Activated CD4-positive, alpha-beta memory T cell treated with anti-CD3 and anti-CD28 coated beads for 36 hours (primary cell): ENCODE measurements around the gene CNTN4. TPM values are rescaled to one million over a fixed set of nuclear protein-coding genes. Genes with fewer than 3 reads are reported as not detected.

ENCODE experiments used
- CTCF ChIA-PET: fragments of 350-600 bp; sonication (Branson Sonifier 250); formaldehyde crosslinking; loops from one replicate; lab custom pipeline; 2021; ENCODE audit warnings: antibody characterized with exemption, inconsistent platforms; lab: Charles Lee
- POLR2A ChIA-PET: fragments of 350-600 bp; sonication (Branson Sonifier 250); formaldehyde crosslinking; loops from one replicate; lab custom pipeline; 2021; ENCODE audit warnings: antibody characterized with exemption; lab: Charles Lee
- DNase-seq: peaks from one replicate; pipeline ENCODE4 v3.0.0-alpha.2; 2020
- H3K27ac Mint-ChIP-seq: one replicate; pipeline ENCODE4 v1.8.0; 2021; ENCODE audit warnings: mixed read lengths
- H3K27me3 Mint-ChIP-seq: one replicate; pipeline ENCODE4 v1.8.0; 2021; ENCODE audit warnings: mixed read lengths
- H3K36me3 Mint-ChIP-seq: one replicate; pipeline ENCODE4 v1.8.0; 2021; ENCODE audit warnings: mixed read lengths
- H3K4me1 Mint-ChIP-seq: one replicate; pipeline ENCODE4 v1.8.0; 2021; ENCODE audit warnings: low read depth, mixed read lengths
- H3K4me3 Mint-ChIP-seq: one replicate; pipeline ENCODE4 v1.8.0; 2021; ENCODE audit warnings: mild to moderate bottlenecking, mixed read lengths
- H3K9me3 Mint-ChIP-seq: one replicate; pipeline ENCODE4 v1.8.0; 2021; ENCODE audit warnings: mixed read lengths
- intact Hi-C: fragments of 100-400 bp; cut with micrococcal nuclease; formaldehyde crosslinking; loops from one replicate; pipeline ENCODE4 v1.15.1; 2023
- total RNA-seq, 2 experiments: library from RNA; stranded (reverse); gene quantifications; one replicate each; pipeline ENCODE4 v1.2.3, GENCODE V29; 2021

CNTN4 gene
- total RNA-seq, 2 experiments from 2014 or later = not detected

- Mint-ChIP-seq H3K27me3 (no peaks in the 10 kb centered on the region), H3K4me1 (no peaks in the 10 kb centered on the region), H3K9me3 (no peaks in the 10 kb centered on the region), H3K4me3 (no peak overlapping the region), H3K27ac (no peak overlapping the region), H3K36me3 (no peaks in the 10 kb centered on the region)
- POLR2A ChIA-PET = no interaction called here
- CTCF ChIA-PET = no interaction called here
- intact Hi-C loops = no loop called here
- DNase-seq = no peak
Measured at GRCh38 chr3:2458816-2459215, 360.1 kb downstream of the CNTN4 start.

- ChIA-PET CTCF (no interaction called here), POLR2A (no interaction called here)
- intact Hi-C loops = no loop called here
Measured at GRCh38 chr3:2465842-2466241, 367.2 kb downstream of the CNTN4 start.

DNA sequence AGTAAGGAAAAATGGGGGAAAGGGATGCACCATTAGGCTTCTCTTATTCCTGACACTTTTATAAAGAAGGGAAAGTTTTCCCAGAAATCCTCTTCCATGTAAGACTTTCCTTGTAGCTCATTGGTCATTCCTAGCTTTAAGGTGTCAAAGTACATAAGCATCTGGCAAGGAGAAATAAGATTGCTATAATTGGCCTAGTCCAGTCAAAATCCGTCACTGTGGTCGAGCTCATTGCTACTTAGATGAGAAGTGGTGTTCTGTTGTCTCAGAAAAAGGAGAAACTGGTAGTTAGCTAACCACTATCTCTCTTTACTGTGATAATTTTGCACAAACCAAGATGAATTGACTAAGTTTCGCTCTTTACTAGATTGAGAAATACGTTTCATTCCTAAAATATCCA, 370.1 kb downstream of the CNTN4 start:
- Mint-ChIP-seq H3K9me3 (no peaks in the 10 kb centered on the region), H3K27me3 (peaks cover 3% of the 10 kb centered on the region), H3K36me3 (no peaks in the 10 kb centered on the region), H3K4me1 (no peaks in the 10 kb centered on the region), H3K4me3 (no peak overlapping the region), H3K27ac (no peak overlapping the region)
- intact Hi-C loops = no loop called here
- no peak for DNase-seq
- ChIA-PET CTCF (no interaction called here), POLR2A (no interaction called here)

More at GRCh38 chr3:2465842-2466241, 367.2 kb downstream of the CNTN4 start:
- DNase-seq = no peak
- no peak overlapping the region for H3K27ac Mint-ChIP-seq
- H3K4me1 Mint-ChIP-seq = no peaks in the 10 kb centered on the region
- no peak overlapping the region for H3K4me3 Mint-ChIP-seq
- no peaks in the 10 kb centered on the region for H3K9me3 Mint-ChIP-seq
- peaks cover 3% of the 10 kb centered on the region for H3K27me3 Mint-ChIP-seq
- no peaks in the 10 kb centered on the region for H3K36me3 Mint-ChIP-seq

- no peaks in the 10 kb centered on the region for H3K36me3 Mint-ChIP-seq
- POLR2A ChIA-PET = no interaction called here
- DNase-seq = no peak
Measured at GRCh38 chr3:2476996-2477395, 378.3 kb downstream of the CNTN4 start.

DNA sequence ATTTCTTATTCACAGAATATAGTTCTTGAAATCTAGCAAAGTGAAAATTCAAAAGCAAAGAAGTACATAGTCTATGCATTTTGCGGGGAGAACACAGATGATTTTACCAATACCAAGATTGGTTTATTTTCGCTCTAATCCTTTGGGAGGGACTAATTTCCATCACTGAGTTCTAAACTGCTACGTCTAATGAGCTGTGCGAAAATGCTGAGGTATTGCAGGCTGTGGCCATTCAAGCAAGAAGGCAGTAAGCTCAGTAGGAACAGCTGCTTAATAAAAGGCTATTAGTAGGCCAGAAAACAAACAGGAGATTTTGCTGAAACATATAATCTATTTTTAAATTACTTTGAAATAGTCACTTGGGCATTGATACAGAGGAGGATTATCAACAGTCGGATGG, 379.0 kb downstream of the CNTN4 start:
- DNase-seq = no peak
- no peaks in the 10 kb centered on the region for H3K4me1 Mint-ChIP-seq
- ChIA-PET CTCF (no interaction called here), POLR2A (no interaction called here)
- no peak overlapping the region for H3K4me3 Mint-ChIP-seq
- H3K27me3 Mint-ChIP-seq = peaks cover 2% of the 10 kb centered on the region
- H3K36me3 Mint-ChIP-seq = no peaks in the 10 kb centered on the region
- H3K9me3 Mint-ChIP-seq = no peaks in the 10 kb centered on the region
- intact Hi-C loops = no loop called here
- no peak overlapping the region for H3K27ac Mint-ChIP-seq

More at GRCh38 chr3:2476996-2477395, 378.3 kb downstream of the CNTN4 start:
- Mint-ChIP-seq H3K4me1 (no peaks in the 10 kb centered on the region), H3K27me3 (peaks cover 2% of the 10 kb centered on the region), H3K4me3 (no peak overlapping the region), H3K9me3 (no peaks in the 10 kb centered on the region), H3K27ac (no peak overlapping the region)
- CTCF ChIA-PET = no interaction called here
- intact Hi-C loops = no loop called here

DNA sequence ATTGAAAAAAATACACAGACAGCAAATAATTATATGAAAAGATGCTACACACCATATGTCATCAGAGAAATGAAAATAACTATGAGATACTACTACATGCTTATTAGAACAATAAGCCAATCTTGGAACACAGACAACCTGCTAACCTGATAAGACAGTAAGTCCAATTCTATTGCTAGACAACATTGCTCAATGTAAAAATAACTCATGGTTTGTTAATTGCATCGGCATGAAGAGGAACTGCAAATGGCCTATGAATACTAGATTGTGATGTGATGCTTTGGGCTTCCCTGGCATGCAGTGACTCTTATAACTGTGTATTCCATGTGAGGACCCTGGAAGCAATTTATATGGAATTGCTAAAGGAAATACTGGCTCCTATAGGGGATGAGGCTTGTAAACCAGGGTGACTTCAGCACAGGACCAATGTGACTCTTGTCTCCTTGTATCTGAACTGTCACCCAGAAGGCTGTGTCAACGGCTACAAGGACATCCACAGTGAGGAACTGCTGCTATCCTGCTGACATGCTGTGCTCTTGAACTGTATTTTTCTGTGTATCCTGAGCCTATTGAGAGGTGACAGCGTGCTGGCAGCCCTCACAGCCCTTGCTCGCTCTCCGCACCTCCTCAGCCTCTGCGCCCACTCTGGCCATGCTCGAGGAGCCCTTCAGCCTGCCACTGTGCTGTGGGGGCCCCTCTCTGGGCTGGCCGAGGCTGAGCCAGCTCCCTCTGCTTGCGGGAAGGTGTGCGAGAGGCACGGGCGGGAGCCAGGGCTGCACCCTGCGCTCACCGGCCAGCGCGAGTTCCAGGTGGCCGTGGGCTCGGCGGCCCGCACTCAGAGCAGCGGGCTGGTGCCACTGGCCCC, 385.7 kb downstream of the CNTN4 start:
- Mint-ChIP-seq H3K4me1 (no peaks in the 10 kb centered on the region), H3K27ac (no peak overlapping the region), H3K4me3 (no peak overlapping the region), H3K27me3 (no peaks in the 10 kb centered on the region), H3K36me3 (no peaks in the 10 kb centered on the region), H3K9me3 (no peaks in the 10 kb centered on the region)
- intact Hi-C loops = no loop called here
- no peak for DNase-seq
- CTCF ChIA-PET = no interaction called here
- POLR2A ChIA-PET = no interaction called here

- ChIA-PET CTCF (interaction anchor here (0.8 kb wide), 1 partner anchor 12 kb away, joined by 3 read pairs; no protein-coding TSS in a partner anchor), POLR2A (no interaction called here)
- no peaks in the 10 kb centered on the region for H3K9me3 Mint-ChIP-seq
- no peaks in the 10 kb centered on the region for H3K4me1 Mint-ChIP-seq
- no peak for DNase-seq
- intact Hi-C loops = no loop called here
- no peak overlapping the region for H3K27ac Mint-ChIP-seq
- no peaks in the 10 kb centered on the region for H3K27me3 Mint-ChIP-seq
- H3K4me3 Mint-ChIP-seq = no peak overlapping the region
- no peaks in the 10 kb centered on the region for H3K36me3 Mint-ChIP-seq
Measured at GRCh38 chr3:2485027-2485375, 386.3 kb downstream of the CNTN4 start.

DNA sequence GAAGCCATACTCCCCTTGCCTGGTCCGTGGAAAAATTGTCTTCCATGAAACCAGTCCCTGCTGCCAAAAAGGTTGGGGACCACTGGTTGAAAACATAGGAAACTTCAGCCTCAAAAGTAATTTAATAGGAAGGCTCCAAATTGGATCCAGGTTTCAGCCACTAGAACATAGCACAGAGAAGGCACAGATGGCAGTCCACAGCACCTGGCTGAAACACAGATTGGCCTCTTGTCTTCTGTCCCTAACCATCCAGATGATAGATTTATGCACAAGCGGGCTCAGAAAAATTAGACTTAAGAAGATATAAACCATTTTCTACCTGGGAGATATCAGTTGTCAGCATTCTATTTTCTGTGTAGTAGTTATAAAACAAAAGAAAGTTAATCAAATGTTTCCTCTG, 397.1 kb downstream of the CNTN4 start:
- POLR2A ChIA-PET = no interaction called here
- Mint-ChIP-seq H3K36me3 (no peaks in the 10 kb centered on the region), H3K9me3 (no peaks in the 10 kb centered on the region), H3K4me1 (no peaks in the 10 kb centered on the region), H3K27me3 (peaks cover 1% of the 10 kb centered on the region), H3K27ac (no peak overlapping the region), H3K4me3 (no peak overlapping the region)
- CTCF ChIA-PET = no interaction called here
- DNase-seq = no peak
- intact Hi-C loops = no loop called here

DNA sequence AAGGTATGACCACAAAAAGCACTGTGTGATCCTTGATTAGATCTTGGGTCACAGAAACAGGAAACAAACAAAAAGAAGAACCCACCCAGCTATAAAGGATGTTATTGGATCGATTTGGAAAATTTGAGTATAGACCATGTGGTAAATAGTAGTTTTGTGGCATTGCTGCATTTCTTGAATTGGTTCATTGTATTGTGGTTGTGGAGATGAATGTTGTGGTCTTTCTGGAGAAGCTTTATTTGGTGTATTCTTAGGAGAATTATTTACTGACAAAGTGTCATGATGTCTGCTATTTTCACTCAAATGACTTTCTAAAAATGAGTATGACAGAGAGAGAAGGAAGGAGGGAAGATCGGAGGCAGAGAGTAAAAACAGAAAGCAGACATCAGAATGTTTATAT, 406.2 kb downstream of the CNTN4 start:
- ChIA-PET CTCF (no interaction called here), POLR2A (no interaction called here)
- intact Hi-C loops = no loop called here
- Mint-ChIP-seq H3K4me3 (no peak overlapping the region), H3K27me3 (no peaks in the 10 kb centered on the region), H3K4me1 (peaks cover 3% of the 10 kb centered on the region), H3K36me3 (no peaks in the 10 kb centered on the region), H3K9me3 (no peaks in the 10 kb centered on the region), H3K27ac (no peak overlapping the region)
- no peak for DNase-seq

GRCh38 chr3:2506776-2507175, 408.1 kb downstream of the CNTN4 start:
- DNase-seq = no peak
- Mint-ChIP-seq H3K27ac (no peak overlapping the region), H3K4me3 (no peak overlapping the region), H3K27me3 (no peaks in the 10 kb centered on the region), H3K36me3 (no peaks in the 10 kb centered on the region), H3K9me3 (no peaks in the 10 kb centered on the region), H3K4me1 (peaks cover 3% of the 10 kb centered on the region)
- intact Hi-C loops = no loop called here
- ChIA-PET POLR2A (no interaction called here), CTCF (interaction anchor here (0.7 kb wide), 1 partner anchor 9 kb away, joined by 3 read pairs; no protein-coding TSS in a partner anchor)

DNA sequence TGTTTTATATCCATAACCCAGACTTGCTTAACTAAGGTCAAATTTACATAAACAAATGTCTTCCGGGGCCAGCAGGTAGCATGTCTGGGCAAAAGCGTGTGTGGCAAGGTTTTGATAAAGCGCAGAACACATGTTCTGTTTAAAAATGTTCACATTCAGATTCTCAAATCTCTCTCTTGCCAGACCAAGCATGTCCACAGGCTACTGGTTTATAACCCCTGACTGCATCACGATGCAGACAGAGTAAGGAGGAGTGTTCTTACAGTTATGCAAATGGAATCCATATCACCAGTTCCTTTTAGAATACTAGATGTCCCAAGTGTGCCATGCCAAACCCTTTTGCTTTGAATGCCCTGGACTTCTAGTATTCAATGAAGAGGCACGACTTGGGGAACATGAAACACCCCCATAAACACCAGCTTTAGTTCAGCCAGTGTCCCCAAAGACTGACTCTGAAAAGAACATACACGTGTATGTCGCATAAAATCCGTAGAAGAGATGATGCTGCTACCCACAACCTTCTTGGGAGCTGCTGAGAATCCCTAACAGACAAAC, 412.0 kb downstream of the CNTN4 start:
- no peaks in the 10 kb centered on the region for H3K27me3 Mint-ChIP-seq
- ChIA-PET CTCF (no interaction called here), POLR2A (no interaction called here)
- intact Hi-C loops = no loop called here
- H3K36me3 Mint-ChIP-seq = no peaks in the 10 kb centered on the region
- H3K4me3 Mint-ChIP-seq = no peak overlapping the region
- H3K9me3 Mint-ChIP-seq = no peaks in the 10 kb centered on the region
- no peak for DNase-seq
- H3K27ac Mint-ChIP-seq = no peak overlapping the region
- H3K4me1 Mint-ChIP-seq = no peaks in the 10 kb centered on the region

- Mint-ChIP-seq H3K36me3 (no peaks in the 10 kb centered on the region), H3K4me1 (no peaks in the 10 kb centered on the region), H3K27me3 (no peaks in the 10 kb centered on the region), H3K4me3 (no peak overlapping the region), H3K27ac (no peak overlapping the region), H3K9me3 (no peaks in the 10 kb centered on the region)
- CTCF ChIA-PET = no interaction called here
- no peak for DNase-seq
- POLR2A ChIA-PET = no interaction called here
- intact Hi-C loops = no loop called here
Measured at GRCh38 chr3:2511356-2511755, 412.7 kb downstream of the CNTN4 start.

- ChIA-PET POLR2A (no interaction called here), CTCF (no interaction called here)
- DNase-seq = no peak
- Mint-ChIP-seq H3K36me3 (no peaks in the 10 kb centered on the region), H3K9me3 (no peaks in the 10 kb centered on the region), H3K27me3 (peaks cover 2% of the 10 kb centered on the region), H3K4me3 (no peak overlapping the region), H3K27ac (no peak overlapping the region), H3K4me1 (no peaks in the 10 kb centered on the region)
- intact Hi-C loops = no loop called here
Measured at GRCh38 chr3:2512881-2513280, 414.2 kb downstream of the CNTN4 start.
